Stimulated activated CD8-positive, alpha-beta memory T cell treated with anti-CD3 and anti-CD28 coated beads, Interleukin-4, amount 100 ng/mL, for 24 hours (primary cell): Measurements from ENCODE around the gene KDM2B.
"Not testable (repeated sequence)": the region's sequence is repeated elsewhere in the genome, so short reads cannot be mapped to it uniquely, and the experiment has no call there.

Source experiments
- DNase-seq: peaks from one replicate; pipeline ENCODE4 v3.0.0-alpha.2; 2020; ENCODE audit warnings: low read depth

Gene KDM2B

GRCh38 chr12:121384891-121385290 is 195.9 kb downstream of the KDM2B start:
- not testable (repeated sequence) for DNase-seq

GRCh38 chr12:121383601-121384021 is 197.2 kb downstream of the KDM2B start:
- no peak for DNase-seq

GRCh38 chr12:121379945-121380344 is 200.9 kb downstream of the KDM2B start:
- no peak for DNase-seq
